ENCODE data around the gene B4GALT1.
"Not testable (repeated sequence)": the region's sequence is repeated elsewhere in the genome, so short reads cannot be mapped to it uniquely, and the experiment has no call there.

B4GALT1 gene

GRCh38 chr9:33161589-33162132, 5.5 kb downstream of the B4GALT1 start:
- DNase-seq, result no peak

GRCh38 chr9:33161011-33161588, 6.0 kb downstream of the B4GALT1 start:
- DNase-seq, result no peak

GRCh38 chr9:33160446-33160845, 6.7 kb downstream of the B4GALT1 start:
- not testable (repeated sequence) for DNase-seq

GRCh38 chr9:33159777-33160127, 7.4 kb downstream of the B4GALT1 start:
- DNase-seq, result peak; percentile 26 to 73 (median 48)

GRCh38 chr9:33158843-33159776, 8.0 kb downstream of the B4GALT1 start:
- peak in 4 of 6 experiments; percentile 33 to 58 (median 54) for DNase-seq

GRCh38 chr9:33157960-33158842, 8.9 kb downstream of the B4GALT1 start:
- no peak for DNase-seq

- DNase-seq, result no peak
These were observed 11.7 kb downstream of the B4GALT1 start for GRCh38 chr9:33155393-33155792.

GRCh38 chr9:33154371-33154770, 12.8 kb downstream of the B4GALT1 start:
- no peak for DNase-seq

- no peak for DNase-seq
These were observed 13.5 kb downstream of the B4GALT1 start for GRCh38 chr9:33153666-33154065.

- DNase-seq, result no peak
These were observed 14.1 kb downstream of the B4GALT1 start for GRCh38 chr9:33153001-33153400.

GRCh38 chr9:33151601-33152000, 15.5 kb downstream of the B4GALT1 start:
- no peak for DNase-seq

- no peak for DNase-seq
These were observed 16.1 kb downstream of the B4GALT1 start for GRCh38 chr9:33151007-33151557.

- no peak for DNase-seq
These were observed 18.6 kb downstream of the B4GALT1 start for GRCh38 chr9:33148367-33149014.

- no peak for DNase-seq
These were observed 19.5 kb downstream of the B4GALT1 start for GRCh38 chr9:33147416-33148169.

GRCh38 chr9:33146298-33146697, 20.8 kb downstream of the B4GALT1 start:
- DNase-seq, result no peak

- DNase-seq, result no peak
These were observed 22.6 kb downstream of the B4GALT1 start for GRCh38 chr9:33144551-33144950.

- DNase-seq, result peak in 1 of 6 experiments; percentile 24
These were observed 23.9 kb downstream of the B4GALT1 start for GRCh38 chr9:33143241-33143661.

GRCh38 chr9:33142535-33142934, 24.6 kb downstream of the B4GALT1 start:
- peak in 2 of 6 experiments; percentile 9 to 18 for DNase-seq

- DNase-seq, result no peak
These were observed 26.5 kb downstream of the B4GALT1 start for GRCh38 chr9:33140401-33141360.

Measured in stimulated activated naive CD4-positive, alpha-beta T cell (primary cell).